Gastroesophageal sphincter (tissue), 4 donors: ENCODE data around the gene OR2G3. TPM values are rescaled to one million over a fixed set of nuclear protein-coding genes. Genes with fewer than 3 reads are reported as not detected.

ENCODE experiments used
- ATAC-seq: fragments of 150-250 bp; one replicate; pipeline ENCODE4 v1.9.1; 2016; ENCODE audit warnings: mild to moderate bottlenecking, moderate library complexity
- H3K27ac ChIP-seq, 4 donors: fragments of 200-600 bp; sonication (generic) in 3 of 4; 1 replicate in 3 of 4; 2 replicates in 1 of 4; pipeline ENCODE4 v1.5.1; 2016 to 2019
- H3K27me3 ChIP-seq: fragments of 200-600 bp; sonication (generic); one replicate; pipeline ENCODE4 v1.5.1; 2019
- H3K36me3 ChIP-seq, 2 donors: fragments of 200-600 bp; sonication (generic); one replicate each; pipeline ENCODE4 v1.5.1; 2019; ENCODE audit warnings: control low read depth in 1 of 2
- H3K4me1 ChIP-seq, 3 donors: fragments of 200-600 bp; sonication (generic); 1 replicate in 2 of 3; 2 replicates in 1 of 3; pipeline ENCODE4 v1.5.1; 2016 to 2019; ENCODE audit warnings: control low read depth in 2 of 3
- H3K4me3 ChIP-seq, 2 donors: fragments of 200-600 bp; sonication (generic); one replicate each; pipeline ENCODE4 v1.5.1; 2019; ENCODE audit warnings: mild to moderate bottlenecking in 1 of 2, moderate library complexity in 1 of 2
- H3K9me3 ChIP-seq, 3 donors: fragments of 200-600 bp; sonication (generic); one replicate each; pipeline ENCODE4 v1.5.1; 2017 to 2019; ENCODE audit warnings: control low read depth in 2 of 3
- CTCF ChIP-seq, 4 experiments: fragments of 200-600 bp in 2 of 4; fragments of 450-650 bp in 2 of 4; sonication (generic) in 1 of 4; IDR thresholded peaks; one replicate each; pipeline ENCODE4 v1.5.1; 2017 to 2019; ENCODE audit warnings: antibody characterized with exemption in 4 of 4, mild to moderate bottlenecking in 2 of 4, moderate library complexity in 2 of 4
- EP300 ChIP-seq: sonication (generic); formaldehyde crosslinking; IDR thresholded peaks from one replicate; pipeline ENCODE4 v1.6.1; 2017; ENCODE audit warnings: antibody characterized with exemption, mild to moderate bottlenecking
- POLR2A ChIP-seq, 2 donors: fragments of 450-650 bp; IDR thresholded peaks; one replicate each; pipeline ENCODE4 v1.6.1; 2017; ENCODE audit warnings: antibody characterized with exemption in 2 of 2, mild to moderate bottlenecking in 2 of 2, moderate library complexity in 1 of 2
- POLR2AphosphoS5 ChIP-seq: sonication (generic); formaldehyde crosslinking; IDR thresholded peaks from one replicate; pipeline ENCODE4 v1.6.1; 2017; ENCODE audit warnings: antibody characterized with exemption
- WGBS, 2 donors: methylation state at CpG; one replicate each; pipeline ENCODE4 v1.1.5; 2018; ENCODE audit warnings: low coverage in 1 of 2; 5-methylcytosine and 5-hydroxymethylcytosine counted together
- total RNA-seq, 4 donors: library from RNA; depleted of rRNA; stranded (reverse); fragments of >200 nt; gene quantifications; one replicate each; pipeline ENCODE4 v1.1.0, GENCODE V29; 2016

Gene OR2G3
- total RNA-seq: not detected

GRCh38 chr1:247605286-247605685, at the start of gene OR2G3:
TSS of gene OR2G3 (plus strand) at chr1:247605586. CDS start at chr1:247605586, 0 bp downstream.
- no peak for ATAC-seq
- Histone ChIP-seq H3K4me1 (no peaks in the 10 kb centered on the region), H3K9me3 (peaks cover 0 to 9% (median 0%) of the 10 kb centered on the region in 3 donors), H3K27me3 (no peaks in the 10 kb centered on the region), H3K27ac (no peak within 1 kb of the TSS), H3K36me3 (no peaks in the 10 kb centered on the region), H3K4me3 (no peak within 1 kb of the TSS)
- WGBS, 2 donors: 77 to 91% methylated on average over 2 of the region's 2 CpGs
- TF ChIP-seq EP300 (no peak), POLR2AphosphoS5 (no peak), POLR2A (IDR thresholded peaks at IDR 0.05) (no peak), CTCF (IDR thresholded peaks at IDR 0.05) (no peak)

DNA sequence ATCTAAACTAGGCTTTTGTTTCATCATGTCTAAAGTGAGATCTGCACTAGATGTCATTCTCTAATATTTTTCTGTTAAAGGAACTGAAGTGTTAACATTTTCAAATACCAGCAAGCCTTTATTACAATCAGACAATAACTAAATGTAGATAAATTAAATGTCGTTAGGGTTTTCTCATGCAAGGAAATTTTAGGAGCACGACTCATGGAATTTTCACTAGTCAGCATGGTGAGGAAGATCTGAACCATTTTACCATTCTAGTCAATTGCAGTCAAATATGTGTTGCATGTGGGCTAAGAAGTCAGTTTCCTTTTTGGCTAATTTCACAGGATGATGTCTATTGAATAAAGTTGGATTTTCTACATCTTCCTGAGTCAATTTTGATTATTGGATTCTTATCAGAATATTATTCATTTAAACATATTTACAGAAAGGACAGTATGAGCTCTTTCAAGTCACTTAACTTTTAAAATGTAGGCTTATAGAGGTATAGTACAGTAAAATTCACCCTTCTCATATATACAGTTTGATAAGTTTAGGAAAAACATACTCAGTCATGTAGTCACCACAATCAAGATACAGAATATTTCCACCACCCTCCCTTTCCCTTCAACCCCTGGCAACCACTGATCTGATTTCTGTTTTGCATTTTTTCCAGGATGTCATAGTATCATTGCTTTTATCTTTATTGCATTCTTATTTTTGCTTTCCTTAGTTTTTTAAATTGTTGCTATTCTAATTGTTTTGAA, 47.3 kb upstream of the OR2G3 start:
- H3K9me3 ChIP-seq: no peaks in the 10 kb centered on the region
- H3K36me3 ChIP-seq: no peaks in the 10 kb centered on the region
- H3K4me1 ChIP-seq: no peaks in the 10 kb centered on the region
- no peak for TF ChIP-seq POLR2A (IDR thresholded peaks at IDR 0.05)
- TF ChIP-seq EP300: no peak
- no peak for TF ChIP-seq CTCF (IDR thresholded peaks at IDR 0.05)
- TF ChIP-seq POLR2AphosphoS5: no peak
- WGBS, 2 donors: 64 to 76% methylated on average over 2 of the region's 2 CpGs
- no peak for ATAC-seq
- no peak overlapping the region for H3K27ac ChIP-seq
- no peak overlapping the region for H3K4me3 ChIP-seq
- H3K27me3 ChIP-seq: no peaks in the 10 kb centered on the region

- no peak for ATAC-seq
- H3K9me3 ChIP-seq: no peaks in the 10 kb centered on the region
- H3K27me3 ChIP-seq: no peaks in the 10 kb centered on the region
- H3K27ac ChIP-seq: no peak overlapping the region
- no peak overlapping the region for H3K4me3 ChIP-seq
- no peak for TF ChIP-seq POLR2AphosphoS5
- no peak for TF ChIP-seq POLR2A (IDR thresholded peaks at IDR 0.05)
- TF ChIP-seq EP300: no peak
- no peak for TF ChIP-seq CTCF (IDR thresholded peaks at IDR 0.05)
- H3K36me3 ChIP-seq: no peaks in the 10 kb centered on the region
- 71 to 74% methylated on average over 3 to 9 of the region's 10 CpGs for WGBS, 2 donors
- no peaks in the 10 kb centered on the region for H3K4me1 ChIP-seq
Observed at GRCh38 chr1:247561711-247562110, 43.7 kb upstream of the OR2G3 start.

GRCh38 chr1:247562198-247562597, 43.2 kb upstream of the OR2G3 start:
- H3K9me3 ChIP-seq: no peaks in the 10 kb centered on the region
- no peak for TF ChIP-seq POLR2AphosphoS5
- no peak for TF ChIP-seq EP300
- no peak for TF ChIP-seq CTCF (IDR thresholded peaks at IDR 0.05)
- TF ChIP-seq POLR2A (IDR thresholded peaks at IDR 0.05): no peak
- 55 to 80% methylated on average over 1 to 9 of the region's 9 CpGs for WGBS, 2 donors
- no peak overlapping the region for H3K4me3 ChIP-seq
- no peaks in the 10 kb centered on the region for H3K36me3 ChIP-seq
- H3K4me1 ChIP-seq: no peaks in the 10 kb centered on the region
- ATAC-seq: no peak
- no peaks in the 10 kb centered on the region for H3K27me3 ChIP-seq
- no peak overlapping the region for H3K27ac ChIP-seq

GRCh38 chr1:247574236-247574635, 31.1 kb upstream of the OR2G3 start:
- TF ChIP-seq POLR2A (IDR thresholded peaks at IDR 0.05) (no peak), EP300 (no peak), POLR2AphosphoS5 (no peak), CTCF (IDR thresholded peaks at IDR 0.05) (no peak)
- H3K4me3 ChIP-seq: no peak overlapping the region
- WGBS, 2 donors: 35% methylated on average over 1 of the region's 1 CpG; no CpG with 5 or more reads in 1 of the 2 donors
- no peak for ATAC-seq
- H3K4me1 ChIP-seq: no peaks in the 10 kb centered on the region
- H3K27ac ChIP-seq: no peak overlapping the region
- no peaks in the 10 kb centered on the region for H3K36me3 ChIP-seq
- H3K27me3 ChIP-seq: peaks cover 6% of the 10 kb centered on the region
- H3K9me3 ChIP-seq: peaks cover 0 to 3% (median 0%) of the 10 kb centered on the region in 3 donors
